Activated naive CD8-positive, alpha-beta T cell (primary cell): ENCODE measurements around the gene KIR2DL4.
"Not testable (repeated sequence)": the region's sequence is repeated elsewhere in the genome, so short reads cannot be mapped to it uniquely, and the experiment has no call there.

Experiments
- H3K27ac Mint-ChIP-seq: one replicate; pipeline ENCODE4 v1.8.0; 2021; ENCODE audit warnings: mixed read lengths
- H3K27me3 Mint-ChIP-seq: one replicate; pipeline ENCODE4 v1.8.0; 2021; ENCODE audit warnings: mixed read lengths
- H3K36me3 Mint-ChIP-seq: one replicate; pipeline ENCODE4 v1.8.0; 2021; ENCODE audit warnings: mixed read lengths
- H3K4me1 Mint-ChIP-seq: one replicate; pipeline ENCODE4 v1.8.0; 2021; ENCODE audit warnings: low read depth, mixed read lengths
- H3K4me3 Mint-ChIP-seq: one replicate; pipeline ENCODE4 v1.8.0; 2021; ENCODE audit warnings: mild to moderate bottlenecking, mixed read lengths
- H3K9me3 Mint-ChIP-seq: one replicate; pipeline ENCODE4 v1.8.0; 2021; ENCODE audit warnings: low read depth, mixed read lengths

The KIR2DL4 gene

GRCh38 chr19:54788154-54788553 lies 15.3 kb upstream of the KIR2DL4 start:
- peaks cover 14% of the 10 kb centered on the region for H3K27me3 Mint-ChIP-seq
- not testable (repeated sequence) for H3K27ac Mint-ChIP-seq, H3K36me3 Mint-ChIP-seq, H3K4me3 Mint-ChIP-seq, H3K9me3 Mint-ChIP-seq, H3K4me1 Mint-ChIP-seq

- no peaks in the 10 kb centered on the region for H3K9me3 Mint-ChIP-seq
- no peaks in the 10 kb centered on the region for H3K36me3 Mint-ChIP-seq
- no peak overlapping the region for H3K27ac Mint-ChIP-seq
- H3K4me1 Mint-ChIP-seq: peaks cover 12% of the 10 kb centered on the region
- H3K4me3 Mint-ChIP-seq: no peak overlapping the region
- peaks cover 7% of the 10 kb centered on the region for H3K27me3 Mint-ChIP-seq
Measured at GRCh38 chr19:54790711-54791110, 12.7 kb upstream of the KIR2DL4 start.

GRCh38 chr19:54791476-54791875 lies 11.9 kb upstream of the KIR2DL4 start:
- Mint-ChIP-seq H3K36me3 (no peaks in the 10 kb centered on the region), H3K4me1 (peaks cover 12% of the 10 kb centered on the region), H3K27me3 (peaks cover 5% of the 10 kb centered on the region), H3K27ac (no peak overlapping the region), H3K4me3 (no peak overlapping the region), H3K9me3 (no peaks in the 10 kb centered on the region)

GRCh38 chr19:54792814-54793213 lies 10.6 kb upstream of the KIR2DL4 start:
- Mint-ChIP-seq H3K9me3 (no peaks in the 10 kb centered on the region), H3K27ac (no peak overlapping the region), H3K4me3 (peak overlapping the region; percentile 76), H3K36me3 (no peaks in the 10 kb centered on the region), H3K27me3 (peaks cover 4% of the 10 kb centered on the region), H3K4me1 (peaks cover 12% of the 10 kb centered on the region)

GRCh38 chr19:54795758-54796157 lies 7.7 kb upstream of the KIR2DL4 start:
- peaks cover 5% of the 10 kb centered on the region for H3K9me3 Mint-ChIP-seq
- H3K27ac Mint-ChIP-seq: no peak overlapping the region
- H3K4me3 Mint-ChIP-seq: no peak overlapping the region

GRCh38 chr19:54804101-54804500 lies 691 bp downstream of the KIR2DL4 start:
- Mint-ChIP-seq H3K9me3 (peaks cover 5% of the 10 kb centered on the region), H3K27ac (no peak overlapping the region), H3K4me3 (no peak overlapping the region), H3K27me3 (peaks cover 22% of the 10 kb centered on the region), H3K36me3 (no peaks in the 10 kb centered on the region), H3K4me1 (no peaks in the 10 kb centered on the region)

More at GRCh38 chr19:54795758-54796157, 7.7 kb upstream of the KIR2DL4 start:
- Mint-ChIP-seq H3K4me1 (peaks cover 12% of the 10 kb centered on the region), H3K27me3 (peaks cover 14% of the 10 kb centered on the region), H3K36me3 (no peaks in the 10 kb centered on the region)

- no peaks in the 10 kb centered on the region for H3K36me3 Mint-ChIP-seq
Measured at GRCh38 chr19:54804571-54804970, 1.2 kb downstream of the KIR2DL4 start.

GRCh38 chr19:54805665-54806515 lies 2.5 kb downstream of the KIR2DL4 start:
- Mint-ChIP-seq H3K4me1 (no peaks in the 10 kb centered on the region), H3K4me3 (no peak overlapping the region), H3K27ac (no peak overlapping the region), H3K9me3 (peaks cover 4% of the 10 kb centered on the region), H3K27me3 (peaks cover 20% of the 10 kb centered on the region), H3K36me3 (no peaks in the 10 kb centered on the region)

More at GRCh38 chr19:54804571-54804970, 1.2 kb downstream of the KIR2DL4 start:
- Mint-ChIP-seq H3K27me3 (peaks cover 19% of the 10 kb centered on the region), H3K4me1 (no peaks in the 10 kb centered on the region), H3K9me3 (peaks cover under 1% of the 10 kb centered on the region), H3K4me3 (no peak overlapping the region), H3K27ac (no peak overlapping the region)

GRCh38 chr19:54806516-54806838 lies 3.1 kb downstream of the KIR2DL4 start:
- Mint-ChIP-seq H3K27ac (no peak overlapping the region), H3K4me3 (no peak overlapping the region), H3K9me3 (peaks cover 4% of the 10 kb centered on the region), H3K27me3 (peaks cover 18% of the 10 kb centered on the region), H3K36me3 (no peaks in the 10 kb centered on the region), H3K4me1 (no peaks in the 10 kb centered on the region)

GRCh38 chr19:54814571-54814970 lies 11.2 kb downstream of the KIR2DL4 start:
- H3K27ac Mint-ChIP-seq, H3K36me3 Mint-ChIP-seq: not testable (repeated sequence)

GRCh38 chr19:54816251-54816650 lies 12.8 kb downstream of the KIR2DL4 start, which contains the start of gene KIR3DL1:
TSS of gene KIR3DL1 (plus strand) at chr19:54816468.
- peaks cover 15% of the 10 kb centered on the region for H3K27me3 Mint-ChIP-seq
- not testable (repeated sequence) for H3K27ac Mint-ChIP-seq, H3K9me3 Mint-ChIP-seq, H3K36me3 Mint-ChIP-seq, H3K4me1 Mint-ChIP-seq, H3K4me3 Mint-ChIP-seq

More at GRCh38 chr19:54814571-54814970, 11.2 kb downstream of the KIR2DL4 start:
- H3K27me3 Mint-ChIP-seq: peaks cover 10% of the 10 kb centered on the region
- not testable (repeated sequence) for H3K9me3 Mint-ChIP-seq, H3K4me3 Mint-ChIP-seq, H3K4me1 Mint-ChIP-seq

- no peaks in the 10 kb centered on the region for H3K9me3 Mint-ChIP-seq
Measured at GRCh38 chr19:54817670-54818536, 14.5 kb downstream of the KIR2DL4 start.

GRCh38 chr19:54824416-54824815 lies 21.0 kb downstream of the KIR2DL4 start:
- not testable (repeated sequence) for H3K9me3 Mint-ChIP-seq, H3K27me3 Mint-ChIP-seq, H3K4me3 Mint-ChIP-seq, H3K4me1 Mint-ChIP-seq, H3K36me3 Mint-ChIP-seq, H3K27ac Mint-ChIP-seq

More at GRCh38 chr19:54817670-54818536, 14.5 kb downstream of the KIR2DL4 start:
- Mint-ChIP-seq H3K27me3 (peaks cover 11% of the 10 kb centered on the region), H3K4me3 (no peak overlapping the region), H3K36me3 (no peaks in the 10 kb centered on the region), H3K27ac (no peak overlapping the region), H3K4me1 (no peaks in the 10 kb centered on the region)

- H3K27ac Mint-ChIP-seq, H3K36me3 Mint-ChIP-seq, H3K9me3 Mint-ChIP-seq, H3K27me3 Mint-ChIP-seq, H3K4me1 Mint-ChIP-seq, H3K4me3 Mint-ChIP-seq: not testable (repeated sequence)
Measured at GRCh38 chr19:54825326-54825725, 21.9 kb downstream of the KIR2DL4 start.

GRCh38 chr19:54828064-54828463 lies 24.7 kb downstream of the KIR2DL4 start:
- H3K27ac Mint-ChIP-seq, H3K36me3 Mint-ChIP-seq: not testable (repeated sequence)

More at GRCh38 chr19:54828064-54828463, 24.7 kb downstream of the KIR2DL4 start:
- not testable (repeated sequence) for H3K9me3 Mint-ChIP-seq, H3K4me3 Mint-ChIP-seq, H3K27me3 Mint-ChIP-seq, H3K4me1 Mint-ChIP-seq
